Right lobe of liver (tissue), 6 donors: ENCODE measurements around the gene GNMT. TPM values are rescaled to one million over a fixed set of nuclear protein-coding genes. Genes with fewer than 3 reads are reported as not detected.
"Not testable (repeated sequence)": the region's sequence is repeated elsewhere in the genome, so short reads cannot be mapped to it uniquely, and the experiment has no call there.

Experiments used
- ATAC-seq, 4 donors: fragments of 200-7000 bp; cut with Tn5 transposase; one replicate each; pipeline ENCODE4 v1.9.1; 2020; ENCODE audit warnings: mild to moderate bottlenecking in 4 of 4, moderate library complexity in 4 of 4
- DNase-seq, 3 donors: peaks; one replicate each; pipeline ENCODE4 v3.0.0-alpha.2; 2020
- H3K27ac ChIP-seq, 3 donors: fragments of 200-600 bp; one replicate each; pipeline ENCODE4 v1.8.0; 2022
- H3K27me3 ChIP-seq, 2 donors: fragments of 200-600 bp; one replicate each; pipeline ENCODE4 v1.8.0; 2022
- H3K36me3 ChIP-seq, 4 donors: fragments of 200-600 bp; sonication (generic) in 1 of 4; one replicate each; pipeline versions ENCODE4 v1.5.1 to v1.8.0; 2017 to 2022; ENCODE audit warnings: control low read depth in 1 of 4
- H3K4me1 ChIP-seq, 4 donors: fragments of 200-600 bp; sonication (generic) in 1 of 4; one replicate each; pipeline versions ENCODE4 v1.5.1 to v1.8.0; 2017 to 2022; ENCODE audit warnings: control low read depth in 1 of 4
- H3K4me3 ChIP-seq, 3 donors: fragments of 200-600 bp; one replicate each; pipeline ENCODE4 v1.8.0; 2022
- H3K9me3 ChIP-seq, 4 donors: fragments of 200-600 bp; sonication (generic) in 1 of 4; one replicate each; pipeline versions ENCODE4 v1.5.1 to v1.8.0; 2017 to 2022; ENCODE audit warnings: control low read depth in 1 of 4
- POLR2A ChIP-seq: fragments of 450-650 bp; IDR thresholded peaks from one replicate; pipeline ENCODE4 v1.6.1; 2017; ENCODE audit warnings: antibody characterized with exemption, mild to moderate bottlenecking
- WGBS: methylation state at CpG from one replicate; pipeline ENCODE4 v1.1.6; 2018; ENCODE audit warnings: low coverage, low lambda C conversion rate; ENCODE audit not compliant: insufficient coverage; ENCODE audit errors: missing lambda C conversion rate; 5-methylcytosine and 5-hydroxymethylcytosine counted together
- intact Hi-C, 2 donors: fragments of 100-400 bp; cut with DNase I; formaldehyde crosslinking; loops; one replicate each; pipeline versions ENCODE4 v1.11.2 to v1.14.1; 2022
- total RNA-seq, 6 experiments: library from RNA; depleted of rRNA in 2 of 6; stranded (reverse); fragments of >200 nt in 2 of 6; fragmentation: NEBNext Ultra II Directional in 3 of 6; extraction: Animal tissue kit (Norgen Biotek cat#: 25700) in 3 of 6; gene quantifications; one replicate each; pipeline versions ENCODE4 v1.1.0 to v1.2.4, GENCODE V29; 2016 to 2023
- TF ChIP-seq, protein P1 (sequence below), 4 donors: fragments of 200-600 bp in 3 of 4; fragments of 450-650 bp in 1 of 4; IDR thresholded peaks; one replicate each; pipeline versions ENCODE4 v1.5.1 to v1.8.0; 2016 to 2022; ENCODE audit warnings: antibody characterized with exemption in 4 of 4, mild to moderate bottlenecking in 2 of 4
- donor health status: DM: no; HTN: yes; CAD: no.
- donor health status: DM: no; HTN: no; CAD: no.
- donor health status: DM: no; HTN: no; CAD: no.
- donor health status: DM: no; HTN: yes; CAD: no.
- donor health status: DM: no; HTN: yes; CAD: no.

GNMT gene
- total RNA-seq, 6 experiments from 2014 or later = 13.7 to 470 (median 107) TPM

- Histone ChIP-seq H3K36me3 (peaks cover 0 to 13% (median 0%) of the 10 kb centered on the region in 4 donors), H3K4me3 (no peak overlapping the region), H3K27me3 (no peaks in the 10 kb centered on the region), H3K4me1 (peaks cover 0 to 8% (median 0%) of the 10 kb centered on the region in 4 donors), H3K9me3 (no peaks in the 10 kb centered on the region), H3K27ac (no peak overlapping the region)
- TF ChIP-seq POLR2A = no peak
- TF ChIP-seq, protein P1, sequence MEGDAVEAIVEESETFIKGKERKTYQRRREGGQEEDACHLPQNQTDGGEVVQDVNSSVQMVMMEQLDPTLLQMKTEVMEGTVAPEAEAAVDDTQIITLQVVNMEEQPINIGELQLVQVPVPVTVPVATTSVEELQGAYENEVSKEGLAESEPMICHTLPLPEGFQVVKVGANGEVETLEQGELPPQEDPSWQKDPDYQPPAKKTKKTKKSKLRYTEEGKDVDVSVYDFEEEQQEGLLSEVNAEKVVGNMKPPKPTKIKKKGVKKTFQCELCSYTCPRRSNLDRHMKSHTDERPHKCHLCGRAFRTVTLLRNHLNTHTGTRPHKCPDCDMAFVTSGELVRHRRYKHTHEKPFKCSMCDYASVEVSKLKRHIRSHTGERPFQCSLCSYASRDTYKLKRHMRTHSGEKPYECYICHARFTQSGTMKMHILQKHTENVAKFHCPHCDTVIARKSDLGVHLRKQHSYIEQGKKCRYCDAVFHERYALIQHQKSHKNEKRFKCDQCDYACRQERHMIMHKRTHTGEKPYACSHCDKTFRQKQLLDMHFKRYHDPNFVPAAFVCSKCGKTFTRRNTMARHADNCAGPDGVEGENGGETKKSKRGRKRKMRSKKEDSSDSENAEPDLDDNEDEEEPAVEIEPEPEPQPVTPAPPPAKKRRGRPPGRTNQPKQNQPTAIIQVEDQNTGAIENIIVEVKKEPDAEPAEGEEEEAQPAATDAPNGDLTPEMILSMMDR (IDR thresholded peaks at IDR 0.05) = no peak
- ATAC-seq (no peak), DNase-seq (no peak)
- 94% methylated on average over 2 of the region's 2 CpGs for WGBS
- intact Hi-C loops = no loop called here
Measured at GRCh38 chr6:42993445-42993844, 32.9 kb downstream of the GNMT start.

- no peak for DNase-seq
- ATAC-seq = peak; percentile 33 to 57 (median 52)
- no peak overlapping the region for H3K27ac ChIP-seq
- peaks cover 0 to 8% (median 0%) of the 10 kb centered on the region in 4 donors for H3K4me1 ChIP-seq
- no peaks in the 10 kb centered on the region for H3K27me3 ChIP-seq
- intact Hi-C loops = no loop called here
- no peaks in the 10 kb centered on the region for H3K36me3 ChIP-seq
- H3K9me3 ChIP-seq = no peaks in the 10 kb centered on the region
- no peak for TF ChIP-seq POLR2A
- TF ChIP-seq, protein P1 (IDR thresholded peaks at IDR 0.05) = peak in 3 of 4 donors; percentile 7 to 30 (median 24)
- no peak overlapping the region for H3K4me3 ChIP-seq
Measured at GRCh38 chr6:42996513-42996912, 36.0 kb downstream of the GNMT start.

DNA sequence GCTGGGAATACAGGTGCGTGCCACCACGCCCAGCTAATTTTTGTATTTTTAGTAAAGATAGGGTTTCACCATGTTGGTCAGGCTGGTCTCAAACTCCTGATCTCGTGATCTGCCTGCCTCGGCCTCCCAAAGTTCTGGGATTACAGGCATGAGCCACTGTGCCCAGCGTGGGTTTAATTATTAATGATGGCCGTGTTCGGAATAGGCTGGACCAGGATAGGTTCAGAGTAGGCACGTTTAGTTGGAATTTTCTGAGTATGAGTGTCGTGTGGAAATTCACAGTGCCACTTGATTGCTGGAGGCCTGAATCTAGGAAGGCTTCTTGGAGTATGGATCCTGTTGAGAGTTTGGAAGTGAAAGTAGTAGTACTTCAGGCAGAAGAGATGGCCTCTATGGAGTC lies 37.7 kb downstream of the GNMT start:
- H3K36me3 ChIP-seq, intact Hi-C loops, H3K27ac ChIP-seq, H3K27me3 ChIP-seq, H3K9me3 ChIP-seq, H3K4me1 ChIP-seq, H3K4me3 ChIP-seq, DNase-seq: not testable (repeated sequence)
- WGBS = 52% methylated on average over 7 of the region's 9 CpGs
- peak in 2 of 4 donors; percentile 32 to 65 for ATAC-seq

DNA sequence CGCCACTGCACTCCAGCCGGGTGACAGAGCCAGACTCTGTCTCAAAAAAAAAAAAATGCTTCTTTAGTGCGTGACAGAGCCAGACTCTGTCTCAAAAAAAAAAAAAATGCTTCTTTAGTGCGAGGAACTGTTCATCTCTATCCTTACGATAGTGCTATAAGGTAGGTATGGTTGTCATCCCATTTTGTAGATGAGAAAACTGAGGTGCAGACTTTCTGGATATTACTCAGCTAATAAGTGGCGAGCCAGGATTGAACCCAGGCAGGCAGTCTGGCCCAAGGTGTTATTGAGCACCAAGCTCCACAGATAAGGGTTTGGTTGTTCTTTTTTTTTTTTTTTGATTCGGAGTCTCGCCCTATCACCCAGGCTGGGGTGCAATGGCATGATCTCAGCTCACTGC lies 41.3 kb downstream of the GNMT start:
- DNase-seq = no peak
- H3K27me3 ChIP-seq = no peaks in the 10 kb centered on the region
- WGBS = 91% methylated on average over 7 of the region's 8 CpGs
- no peaks in the 10 kb centered on the region for H3K9me3 ChIP-seq
- H3K4me3 ChIP-seq = no peak overlapping the region
- no peak for TF ChIP-seq POLR2A
- TF ChIP-seq, protein P1 (IDR thresholded peaks at IDR 0.05) = no peak
- peaks cover 0 to 2% (median 0%) of the 10 kb centered on the region in 4 donors for H3K4me1 ChIP-seq
- no peak overlapping the region for H3K27ac ChIP-seq
- H3K36me3 ChIP-seq = peaks cover 0 to 4% (median under 1%) of the 10 kb centered on the region in 4 donors
- no peak for ATAC-seq
- intact Hi-C loops = no loop called here

- no peak for ATAC-seq
- intact Hi-C loops = no loop called here
- WGBS = 82% methylated on average over 4 of the region's 5 CpGs
- no peaks in the 10 kb centered on the region for H3K4me1 ChIP-seq
- TF ChIP-seq, protein P1 (IDR thresholded peaks at IDR 0.05) = no peak
- TF ChIP-seq POLR2A = no peak
- no peak for DNase-seq
- H3K27me3 ChIP-seq = no peaks in the 10 kb centered on the region
- no peaks in the 10 kb centered on the region for H3K9me3 ChIP-seq
- H3K4me3 ChIP-seq = no peak overlapping the region
- peaks cover 0 to 28% (median 2%) of the 10 kb centered on the region in 4 donors for H3K36me3 ChIP-seq
- H3K27ac ChIP-seq = no peak overlapping the region
Measured at GRCh38 chr6:43005844-43006243, 45.3 kb downstream of the GNMT start.
